ENCODE data around the gene DIAPH1.

Gene DIAPH1

GRCh38 chr5:141633871-141634561, 15.2 kb upstream of the DIAPH1 start:
- Histone ChIP-seq H3K36me3 (ENCODE audit: control insufficient read depth, insufficient read depth, low read length) (peaks cover 8% of the 10 kb centered on the region), H3K27ac (ENCODE audit: low read length) (no peak overlapping the region), H3K27me3 (ENCODE audit: control insufficient read depth, insufficient read depth, low read length) (no peaks in the 10 kb centered on the region), H3K4me1 (ENCODE audit: control insufficient read depth, insufficient read depth, low read length) (peaks cover 3% of the 10 kb centered on the region; the same call in 1 of the 2 replicates), H3K9me3 (ENCODE audit: control insufficient read depth, insufficient read depth, low read length) (no peaks in the 10 kb centered on the region), H3K4me3 (ENCODE audit: low read length) (no peak overlapping the region)
- WGBS (ENCODE audit: insufficient coverage, insufficient read length): 100% methylated on average over 1 of the region's 5 CpGs
- no peak for DNase-seq (ENCODE audit: low read depth, low spot score)

DNA sequence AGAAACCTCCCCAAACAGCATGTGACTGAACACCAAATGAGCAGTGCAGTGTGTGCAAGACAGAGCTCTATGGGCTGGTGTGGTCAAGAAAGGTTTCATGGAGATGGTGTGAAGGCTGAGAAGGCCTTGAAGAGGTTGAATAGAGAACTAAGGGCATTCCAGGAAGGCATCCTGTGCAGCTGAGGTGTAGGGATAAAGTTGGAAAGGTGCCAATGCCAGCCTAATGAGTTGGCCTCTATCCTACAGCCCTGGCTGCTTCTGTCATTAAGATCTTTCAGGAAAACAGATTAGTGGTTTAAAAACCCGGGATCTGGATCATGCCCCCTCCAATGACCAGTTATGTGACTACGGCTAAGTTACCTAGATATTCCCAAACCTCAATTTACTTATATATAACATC, 13.8 kb upstream of the DIAPH1 start:
- Histone ChIP-seq H3K4me3 (ENCODE audit: low read length) (no peak overlapping the region), H3K27ac (ENCODE audit: low read length) (no peak overlapping the region), H3K27me3 (ENCODE audit: control insufficient read depth, insufficient read depth, low read length) (no peaks in the 10 kb centered on the region), H3K4me1 (ENCODE audit: control insufficient read depth, insufficient read depth, low read length) (no peaks in the 10 kb centered on the region), H3K36me3 (ENCODE audit: control insufficient read depth, insufficient read depth, low read length) (peaks cover 19% of the 10 kb centered on the region), H3K9me3 (ENCODE audit: control insufficient read depth, insufficient read depth, low read length) (no peaks in the 10 kb centered on the region)
- WGBS (ENCODE audit: insufficient coverage, insufficient read length): no CpG with 5 or more reads among the region's 2 CpGs
- no peak for DNase-seq (ENCODE audit: low read depth, low spot score)

DNA sequence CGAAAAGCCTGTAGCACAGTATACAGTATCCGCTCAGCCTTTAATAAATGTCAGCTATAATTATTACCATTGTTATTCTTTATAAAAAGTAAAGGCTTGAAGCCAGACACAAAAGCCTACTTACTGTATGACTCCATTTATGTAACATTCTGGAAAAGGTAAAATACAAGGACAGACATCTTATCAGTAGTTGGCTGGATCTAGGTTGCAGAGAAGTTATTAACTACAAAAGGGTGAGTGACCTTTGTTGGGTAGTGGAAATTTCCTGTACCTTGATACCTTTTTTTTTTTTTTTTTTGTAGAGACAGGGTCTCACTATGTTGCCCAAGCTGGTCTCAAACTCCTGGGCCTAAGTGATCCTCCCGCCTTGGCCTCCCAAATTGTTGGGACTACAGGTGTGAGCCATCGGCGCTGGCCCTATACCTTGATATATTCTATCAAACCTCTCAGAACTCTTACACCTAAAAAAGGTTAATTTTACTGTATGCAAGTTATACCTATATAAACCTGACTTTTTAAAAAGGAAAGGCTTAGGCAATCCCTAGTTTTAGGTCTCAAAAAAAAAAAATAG, 11.9 kb upstream of the DIAPH1 start:
- no peaks in the 10 kb centered on the region for H3K9me3 ChIP-seq (ENCODE audit: control insufficient read depth, insufficient read depth, low read length)
- H3K27ac ChIP-seq (ENCODE audit: low read length): no peak overlapping the region
- H3K36me3 ChIP-seq (ENCODE audit: control insufficient read depth, insufficient read depth, low read length): peaks cover 24% of the 10 kb centered on the region
- no peak for DNase-seq (ENCODE audit: low read depth, low spot score)
- WGBS (ENCODE audit: insufficient coverage, insufficient read length): no CpG with 5 or more reads among the region's 5 CpGs
- no peaks in the 10 kb centered on the region for H3K4me1 ChIP-seq (ENCODE audit: control insufficient read depth, insufficient read depth, low read length)
- H3K4me3 ChIP-seq (ENCODE audit: low read length): no peak overlapping the region
- H3K27me3 ChIP-seq (ENCODE audit: control insufficient read depth, insufficient read depth, low read length): no peaks in the 10 kb centered on the region

GRCh38 chr5:141628175-141628788, 9.5 kb upstream of the DIAPH1 start:
- H3K36me3 ChIP-seq (ENCODE audit: control insufficient read depth, insufficient read depth, low read length): peaks cover 27% of the 10 kb centered on the region

DNA sequence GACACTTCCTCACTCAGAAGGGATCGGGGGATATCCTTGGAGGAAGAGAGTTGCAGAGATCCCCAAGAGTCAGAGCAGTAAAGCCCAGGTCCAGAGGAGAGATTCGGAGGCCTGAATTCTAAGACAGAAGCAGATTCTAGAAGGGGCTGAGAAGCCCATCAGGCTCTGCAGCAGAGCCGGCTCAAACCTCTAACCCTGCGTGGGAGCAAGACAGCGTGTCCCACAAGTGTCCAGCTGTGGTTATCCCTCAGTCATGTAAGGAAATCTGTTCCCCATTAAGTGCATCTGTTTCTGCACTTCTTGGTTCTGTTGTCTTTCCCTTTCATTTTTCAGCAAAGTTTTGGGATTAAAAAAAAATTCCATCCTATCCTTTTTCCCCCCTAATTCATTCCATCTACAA, 4.8 kb upstream of the DIAPH1 start:
- Histone ChIP-seq H3K4me3 (ENCODE audit: low read length) (no peak overlapping the region), H3K9me3 (ENCODE audit: control insufficient read depth, insufficient read depth, low read length) (no peaks in the 10 kb centered on the region), H3K36me3 (ENCODE audit: control insufficient read depth, insufficient read depth, low read length) (peaks cover 17% of the 10 kb centered on the region), H3K27me3 (ENCODE audit: control insufficient read depth, insufficient read depth, low read length) (no peaks in the 10 kb centered on the region; the same call in 1 of the 2 replicates), H3K27ac (ENCODE audit: low read length) (no peak overlapping the region), H3K4me1 (ENCODE audit: control insufficient read depth, insufficient read depth, low read length) (no peaks in the 10 kb centered on the region)
- no CpG with 5 or more reads among the region's 5 CpGs for WGBS (ENCODE audit: insufficient coverage, insufficient read length)
- no peak for DNase-seq (ENCODE audit: low read depth, low spot score)

More at GRCh38 chr5:141628175-141628788, 9.5 kb upstream of the DIAPH1 start:
- DNase-seq (ENCODE audit: low read depth, low spot score): no peak
- no CpG with 5 or more reads among the region's 6 CpGs for WGBS (ENCODE audit: insufficient coverage, insufficient read length)
- no peaks in the 10 kb centered on the region for H3K9me3 ChIP-seq (ENCODE audit: control insufficient read depth, insufficient read depth, low read length)
- no peaks in the 10 kb centered on the region for H3K4me1 ChIP-seq (ENCODE audit: control insufficient read depth, insufficient read depth, low read length)
- H3K27ac ChIP-seq (ENCODE audit: low read length): no peak overlapping the region
- H3K27me3 ChIP-seq (ENCODE audit: control insufficient read depth, insufficient read depth, low read length): no peaks in the 10 kb centered on the region; the same call in 1 of the 2 replicates
- H3K4me3 ChIP-seq (ENCODE audit: low read length): no peak overlapping the region

DNA sequence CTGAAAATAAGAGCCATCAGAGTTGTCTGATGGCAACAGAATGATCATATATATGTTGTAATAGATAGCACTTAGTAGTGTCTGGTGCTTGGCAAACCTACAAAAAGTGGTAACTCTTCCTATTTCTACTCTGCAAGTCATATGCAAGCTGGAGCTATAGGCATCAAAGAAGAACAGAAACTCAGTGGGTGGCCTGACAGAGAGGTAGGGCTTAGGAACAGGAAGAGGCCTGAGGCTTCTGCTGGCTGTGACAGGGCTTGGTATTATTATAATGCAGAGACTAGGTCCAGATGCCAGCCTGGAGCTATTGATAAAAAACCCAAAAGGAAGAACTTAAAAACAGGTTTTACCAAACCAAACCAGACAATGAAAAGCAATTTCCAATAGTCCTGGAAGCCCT, 4.4 kb upstream of the DIAPH1 start:
- Histone ChIP-seq H3K36me3 (ENCODE audit: control insufficient read depth, insufficient read depth, low read length) (peaks cover 13% of the 10 kb centered on the region), H3K4me3 (ENCODE audit: low read length) (no peak overlapping the region), H3K9me3 (ENCODE audit: control insufficient read depth, insufficient read depth, low read length) (no peaks in the 10 kb centered on the region), H3K4me1 (ENCODE audit: control insufficient read depth, insufficient read depth, low read length) (no peaks in the 10 kb centered on the region), H3K27me3 (ENCODE audit: control insufficient read depth, insufficient read depth, low read length) (no peaks in the 10 kb centered on the region; the same call in 1 of the 2 replicates), H3K27ac (ENCODE audit: low read length) (no peak overlapping the region)
- no peak for DNase-seq (ENCODE audit: low read depth, low spot score)

- Histone ChIP-seq H3K9me3 (ENCODE audit: control insufficient read depth, insufficient read depth, low read length) (no peaks in the 10 kb centered on the region), H3K36me3 (ENCODE audit: control insufficient read depth, insufficient read depth, low read length) (no peaks in the 10 kb centered on the region; the same call in 1 of the 2 replicates), H3K27me3 (ENCODE audit: control insufficient read depth, insufficient read depth, low read length) (no peaks in the 10 kb centered on the region), H3K4me3 (ENCODE audit: low read length) (peak overlapping the region; percentile 87), H3K4me1 (ENCODE audit: control insufficient read depth, insufficient read depth, low read length) (0 out of 2 replicates have a peak, but pooled peaks cover 1% of the 10 kb centered on the region), H3K27ac (ENCODE audit: low read length) (no peak overlapping the region)
- no peak for DNase-seq (ENCODE audit: low read depth, low spot score)
- no CpG with 5 or more reads among the region's 36 CpGs for WGBS (ENCODE audit: insufficient coverage, insufficient read length)
Observed at GRCh38 chr5:141618030-141618803, 583 bp downstream of the DIAPH1 start.

GRCh38 chr5:141617682-141618029, 1.1 kb downstream of the DIAPH1 start:
- Histone ChIP-seq H3K4me3 (ENCODE audit: low read length) (peak overlapping the region; percentile 87; the same call in 1 of the 2 replicates), H3K27me3 (ENCODE audit: control insufficient read depth, insufficient read depth, low read length) (no peaks in the 10 kb centered on the region), H3K27ac (ENCODE audit: low read length) (no peak overlapping the region), H3K36me3 (ENCODE audit: control insufficient read depth, insufficient read depth, low read length) (no peaks in the 10 kb centered on the region; the same call in 1 of the 2 replicates), H3K4me1 (ENCODE audit: control insufficient read depth, insufficient read depth, low read length) (0 out of 2 replicates have a peak, but pooled peaks cover 1% of the 10 kb centered on the region), H3K9me3 (ENCODE audit: control insufficient read depth, insufficient read depth, low read length) (no peaks in the 10 kb centered on the region)
- DNase-seq (ENCODE audit: low read depth, low spot score): no peak
- WGBS (ENCODE audit: insufficient coverage, insufficient read length): no CpG with 5 or more reads among the region's 9 CpGs

- H3K4me3 ChIP-seq (ENCODE audit: low read length): no peak overlapping the region
- no peak overlapping the region for H3K27ac ChIP-seq (ENCODE audit: low read length)
- DNase-seq (ENCODE audit: low read depth, low spot score): no peak
Observed at GRCh38 chr5:141617128-141617527, 1.7 kb downstream of the DIAPH1 start.

DNA sequence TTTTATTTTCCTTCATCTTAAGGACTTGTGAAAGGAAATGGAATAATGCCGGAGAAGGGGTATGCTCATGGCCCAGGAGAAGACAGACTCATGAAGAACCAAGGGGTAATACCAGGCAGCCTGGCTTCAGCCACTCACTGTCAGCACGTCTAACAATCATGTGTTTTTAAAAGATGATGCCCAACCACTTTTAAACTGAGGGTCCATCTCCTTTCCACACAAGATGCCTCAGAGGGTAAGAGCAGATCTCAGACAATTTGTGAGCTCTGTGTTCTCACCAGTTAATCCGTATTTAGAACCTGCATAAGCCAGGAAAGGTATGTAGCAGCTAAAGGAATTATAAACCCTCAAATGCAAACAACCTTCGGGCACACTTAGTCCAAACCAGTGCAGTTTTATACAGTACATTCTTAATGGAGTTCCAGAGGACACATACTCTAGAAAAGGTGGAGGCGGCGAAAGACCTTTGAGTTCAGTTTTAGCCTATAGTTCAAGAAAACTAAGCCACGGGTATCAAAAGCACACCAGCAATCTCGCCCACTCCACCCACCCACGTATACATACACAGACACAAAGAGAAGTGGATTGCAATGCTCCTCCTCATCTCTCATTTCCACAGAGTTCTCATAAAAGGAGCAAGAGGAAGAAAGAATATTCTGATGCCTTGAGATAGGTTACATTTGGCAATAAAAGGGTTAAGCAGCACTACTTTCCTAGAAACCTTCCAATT, 2.6 kb downstream of the DIAPH1 start:
- 0 out of 2 replicates have a peak, but pooled peaks cover 1% of the 10 kb centered on the region for H3K4me1 ChIP-seq (ENCODE audit: control insufficient read depth, insufficient read depth, low read length)
- no peak for DNase-seq (ENCODE audit: low read depth, low spot score)
- H3K27ac ChIP-seq (ENCODE audit: low read length): no peak overlapping the region
- H3K27me3 ChIP-seq (ENCODE audit: control insufficient read depth, insufficient read depth, low read length): no peaks in the 10 kb centered on the region
- H3K4me3 ChIP-seq (ENCODE audit: low read length): no peak overlapping the region
- WGBS (ENCODE audit: insufficient coverage, insufficient read length): no CpG with 5 or more reads among the region's 9 CpGs
- no peaks in the 10 kb centered on the region for H3K9me3 ChIP-seq (ENCODE audit: control insufficient read depth, insufficient read depth, low read length)
- no peaks in the 10 kb centered on the region; the same call in 1 of the 2 replicates for H3K36me3 ChIP-seq (ENCODE audit: control insufficient read depth, insufficient read depth, low read length)

More at GRCh38 chr5:141617128-141617527, 1.7 kb downstream of the DIAPH1 start:
- no CpG with 5 or more reads among the region's 2 CpGs for WGBS (ENCODE audit: insufficient coverage, insufficient read length)
- H3K4me1 ChIP-seq (ENCODE audit: control insufficient read depth, insufficient read depth, low read length): 0 out of 2 replicates have a peak, but pooled peaks cover 1% of the 10 kb centered on the region
- H3K27me3 ChIP-seq (ENCODE audit: control insufficient read depth, insufficient read depth, low read length): no peaks in the 10 kb centered on the region
- H3K9me3 ChIP-seq (ENCODE audit: control insufficient read depth, insufficient read depth, low read length): no peaks in the 10 kb centered on the region
- no peaks in the 10 kb centered on the region; the same call in 1 of the 2 replicates for H3K36me3 ChIP-seq (ENCODE audit: control insufficient read depth, insufficient read depth, low read length)

Measured in iPS DF 6.9 (cell line).